Stimulated activated CD4-positive, alpha-beta T cell treated with anti-CD3 and anti-CD28 coated beads, Interleukin-2, amount 100 ng/mL, for 24 hours (primary cell): ENCODE measurements around the gene FARS2.

Experiments
- DNase-seq, 2 donors: peaks; one replicate each; pipeline ENCODE4 v3.0.0-alpha.2; 2020

The FARS2 gene

DNA sequence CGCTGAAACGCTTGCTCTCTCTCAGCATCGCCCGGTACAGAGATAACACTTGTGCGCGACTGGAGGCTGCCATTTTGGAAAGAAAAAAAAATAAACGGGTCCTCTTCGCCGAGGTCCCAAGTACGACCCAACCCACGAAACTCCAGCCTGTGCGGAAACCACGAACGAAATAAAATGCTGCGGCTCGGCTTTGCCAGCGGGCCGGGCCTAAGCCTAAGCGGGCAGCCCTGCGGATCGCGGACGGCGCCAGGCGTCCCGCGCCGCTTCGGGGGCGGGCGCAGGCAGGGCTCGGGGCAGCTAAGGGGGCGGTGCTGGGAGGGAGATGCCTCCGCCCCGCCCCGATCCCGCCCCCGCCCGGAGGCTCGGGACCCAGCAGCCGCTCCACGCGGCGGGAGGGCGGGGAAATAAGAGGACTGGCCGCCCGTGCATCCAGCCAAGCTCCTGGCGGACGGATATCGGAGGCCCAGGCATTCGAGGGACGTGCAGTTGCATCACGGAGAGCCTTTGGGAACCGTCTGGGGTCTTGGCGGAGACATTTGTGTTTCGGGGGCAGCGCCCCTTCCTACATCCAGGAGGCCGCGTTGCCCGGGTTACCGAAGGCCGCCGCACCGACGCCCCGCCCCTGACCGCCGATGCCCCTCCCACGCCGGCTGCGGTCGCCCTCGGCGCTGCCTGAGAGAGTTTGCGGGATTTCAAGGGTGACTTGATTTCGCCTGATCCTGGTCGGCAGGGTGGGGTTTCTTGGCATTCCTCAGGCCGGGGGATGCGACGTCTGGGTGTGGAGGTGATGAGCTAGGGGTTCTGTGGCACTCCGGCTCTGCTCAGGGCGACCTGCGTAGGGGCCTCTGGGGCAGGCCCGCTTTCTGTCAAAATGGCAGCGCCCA lies at the start of gene FARS2, which contains the start of gene LYRM4:
Gene FARS2, plus strand, starts transcription at position 853 of the 884 bp plus-strand sequence.
Gene LYRM4, minus strand, starts transcription at position 290 of the 884 bp plus-strand sequence. Its CDS starts 217 bp downstream, at position 73.
- peak; percentile 89 to 92 for DNase-seq

- no peak for DNase-seq
Measured at GRCh38 chr6:5213836-5214235, 47.5 kb upstream of the FARS2 start.

DNA sequence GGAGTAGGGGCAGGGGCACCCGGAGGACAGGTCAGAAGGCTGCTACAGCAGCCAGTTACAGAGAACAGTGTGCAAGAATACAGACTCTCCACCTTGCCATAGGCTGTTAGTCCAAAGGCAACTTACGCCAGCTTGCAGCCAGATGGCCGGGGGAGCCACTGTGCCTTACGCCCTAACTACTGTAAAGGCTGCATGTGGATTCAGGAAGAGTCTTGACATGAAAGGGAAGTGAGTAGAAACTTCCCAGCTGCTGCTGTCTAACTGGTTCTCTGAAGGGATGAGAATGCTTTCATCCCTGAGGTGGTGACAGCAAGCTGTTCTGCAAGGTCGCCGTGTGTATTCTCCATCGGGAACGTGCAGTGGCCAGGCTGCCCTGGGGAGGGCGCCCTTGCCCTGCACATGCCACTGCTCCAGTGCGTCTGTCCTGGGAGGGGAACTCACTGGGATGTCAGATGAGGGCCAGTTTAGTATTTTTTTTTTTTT lies 46.7 kb upstream of the FARS2 start:
- peak; percentile 26 to 42 for DNase-seq

DNA sequence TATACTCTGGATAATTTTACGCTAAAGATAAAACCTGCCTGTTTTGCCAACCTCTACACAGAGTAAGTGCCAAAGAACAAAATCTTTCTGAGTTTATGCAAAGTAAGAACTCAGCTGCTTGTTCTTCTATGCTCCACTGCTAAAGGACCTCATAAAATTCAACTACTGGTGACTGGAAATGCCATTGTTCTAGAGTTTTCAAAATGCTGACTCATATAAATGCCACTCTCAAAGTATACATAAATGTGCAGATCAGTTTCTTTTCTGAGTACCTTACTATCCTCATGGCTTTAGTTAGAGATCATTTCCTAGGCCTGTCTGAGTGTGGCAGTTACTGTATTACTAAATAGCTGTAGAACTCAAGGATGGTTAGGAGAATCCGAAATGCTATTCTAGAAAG lies 46.2 kb upstream of the FARS2 start:
- no peak for DNase-seq

DNA sequence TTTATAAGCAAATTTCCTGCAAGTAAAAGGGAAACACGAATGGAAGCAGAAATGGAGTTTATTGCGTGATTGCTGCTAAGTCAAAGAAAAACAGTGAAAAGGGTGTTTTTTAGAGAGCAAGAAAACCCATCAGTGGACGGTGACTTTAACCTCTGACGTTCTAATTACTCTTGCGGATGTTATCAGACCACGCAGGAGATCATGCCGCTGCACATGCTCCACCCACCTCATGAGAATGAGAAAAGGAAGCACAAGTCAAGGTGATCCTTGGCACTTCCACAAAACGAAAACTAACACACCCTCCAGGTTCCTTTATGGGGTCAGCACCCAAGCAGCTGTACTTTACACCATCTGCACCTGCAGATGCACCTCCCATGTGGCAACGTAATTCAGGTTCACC lies 45.5 kb upstream of the FARS2 start:
- DNase-seq = no peak

DNA sequence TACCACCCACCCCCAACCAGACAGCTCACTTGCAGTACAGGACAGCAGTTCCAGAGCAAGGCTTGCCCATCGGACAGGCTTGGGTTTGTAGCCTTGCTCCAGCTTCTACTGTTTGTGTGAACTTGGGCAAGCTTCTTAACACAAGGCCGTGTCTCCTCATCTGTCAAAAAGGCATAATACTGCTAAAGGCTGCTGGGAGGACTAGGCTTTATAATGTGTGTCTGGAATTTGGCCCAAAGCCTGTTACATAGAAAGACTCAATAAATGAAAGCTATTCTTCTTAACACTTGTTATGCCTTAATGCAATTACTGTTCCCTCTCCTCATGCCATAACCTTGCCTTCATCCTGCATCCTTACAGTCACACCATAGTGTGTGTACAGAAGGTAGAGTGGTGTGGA lies 44.0 kb upstream of the FARS2 start:
- DNase-seq = no peak

DNA sequence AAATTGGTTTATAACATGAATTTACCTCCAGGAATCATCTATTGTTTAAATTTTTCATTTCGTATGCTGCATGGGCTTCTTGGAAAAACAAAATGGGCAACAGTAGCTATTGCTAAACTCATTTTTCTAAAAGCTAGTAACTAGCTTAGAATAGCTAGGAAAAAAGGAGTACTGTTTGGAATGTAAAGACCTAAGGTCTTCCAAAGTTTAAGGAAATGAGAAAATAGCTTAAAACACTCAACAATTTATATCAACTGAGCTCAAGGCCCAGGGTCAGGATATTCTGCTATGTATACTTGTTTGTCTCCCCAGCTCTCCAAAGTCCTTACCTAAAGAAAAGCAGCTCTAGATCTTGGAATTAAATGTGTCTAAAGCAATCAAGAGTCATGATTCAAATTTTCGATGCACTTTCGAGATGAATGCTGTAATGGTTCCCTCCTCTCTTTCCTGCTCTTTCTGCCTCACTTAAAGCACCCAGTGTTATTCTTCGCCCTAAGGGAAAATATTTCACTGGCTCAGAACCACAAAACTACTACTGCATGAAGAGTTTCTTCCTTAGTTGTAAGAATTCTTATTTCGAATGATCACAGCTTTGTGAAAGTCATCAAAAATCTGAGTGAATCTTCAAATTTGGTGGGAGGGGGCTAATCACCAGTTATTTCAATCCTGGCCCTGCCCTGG lies 42.2 kb upstream of the FARS2 start:
- DNase-seq = no peak

DNA sequence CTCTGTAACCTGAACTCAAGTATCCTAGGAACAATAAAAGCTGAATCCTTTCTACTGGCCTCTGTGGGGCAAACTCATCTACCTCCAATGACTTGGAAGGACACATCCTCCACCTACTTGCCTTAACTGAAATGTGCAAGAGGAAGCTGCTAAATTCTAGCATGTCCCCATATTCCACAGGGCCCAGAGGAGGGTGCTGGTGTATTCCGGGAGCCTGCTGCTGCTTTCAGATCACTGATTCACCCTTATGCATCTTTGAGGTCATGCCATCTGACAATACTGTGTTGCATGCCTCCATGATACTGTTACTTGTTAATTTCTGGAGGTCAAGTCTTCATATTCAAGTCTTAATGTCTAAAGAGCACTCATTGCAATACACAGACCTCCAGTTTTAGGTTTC lies 40.9 kb upstream of the FARS2 start:
- DNase-seq = no peak

GRCh38 chr6:5223309-5223708 lies 38.0 kb upstream of the FARS2 start:
- DNase-seq = no peak

GRCh38 chr6:5229356-5229755 lies 32.0 kb upstream of the FARS2 start:
- DNase-seq = no peak

DNA sequence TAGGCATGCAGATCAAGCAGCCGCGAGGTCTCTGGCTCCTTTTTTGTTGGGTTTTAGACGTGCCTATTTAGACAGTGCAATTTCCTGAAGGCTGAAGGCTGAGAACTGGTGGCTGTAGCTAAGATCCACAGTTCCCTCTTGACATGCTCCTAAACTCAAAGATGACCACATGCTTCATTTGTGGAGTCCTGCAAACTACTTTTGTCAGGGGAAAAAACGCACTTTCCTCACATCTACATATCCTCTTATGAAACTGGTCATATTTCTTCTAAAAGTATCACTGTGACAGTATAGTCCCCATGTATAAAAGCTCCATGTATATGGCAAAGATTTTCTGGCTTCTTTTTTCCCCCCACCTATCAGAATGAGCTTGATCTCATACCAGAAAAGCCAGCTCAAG lies 31.2 kb upstream of the FARS2 start:
- DNase-seq = no peak

DNA sequence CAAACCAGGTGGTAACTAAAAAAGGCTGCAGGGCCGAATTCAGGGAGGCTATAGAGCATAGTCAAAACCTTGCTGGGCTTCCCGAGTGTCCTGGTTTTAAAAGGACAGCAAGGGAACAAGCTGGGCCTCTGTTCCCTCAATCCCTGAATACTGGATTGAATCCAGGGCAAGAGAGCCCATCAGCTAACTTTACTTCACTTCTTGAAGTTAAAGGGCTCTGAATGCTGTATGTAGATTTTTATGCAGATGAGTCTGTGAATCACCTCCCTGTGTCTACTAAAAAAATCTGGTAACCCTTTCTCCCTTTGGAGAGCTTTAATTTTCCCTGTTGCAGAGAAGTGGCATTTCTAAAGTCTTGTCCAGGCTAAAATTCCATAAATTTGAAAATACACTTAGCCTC lies 30.0 kb upstream of the FARS2 start:
- no peak for DNase-seq

DNA sequence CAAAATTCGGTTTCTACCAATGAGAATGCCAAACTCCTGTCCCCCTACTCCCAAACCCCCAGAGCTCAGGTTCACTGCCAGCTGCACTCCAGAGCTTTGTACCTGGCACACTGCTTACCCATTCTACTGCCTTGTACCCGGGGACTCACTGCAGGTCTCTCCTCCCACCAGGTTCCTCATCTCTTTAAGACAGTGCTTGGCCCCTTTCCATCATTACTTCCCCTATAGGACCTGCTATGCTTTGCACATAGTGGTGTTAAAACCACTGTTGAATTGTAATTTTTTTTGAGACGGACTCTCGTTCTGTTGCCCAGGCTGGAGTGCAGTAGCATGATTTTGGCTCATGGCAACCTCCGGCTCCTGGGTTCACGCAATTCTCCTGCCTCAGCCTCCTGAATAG lies 26.4 kb upstream of the FARS2 start:
- DNase-seq = no peak

- DNase-seq = no peak
Measured at GRCh38 chr6:5235830-5236229, 25.5 kb upstream of the FARS2 start.

- DNase-seq = no peak
Measured at GRCh38 chr6:5237805-5238204, 23.5 kb upstream of the FARS2 start.

DNA sequence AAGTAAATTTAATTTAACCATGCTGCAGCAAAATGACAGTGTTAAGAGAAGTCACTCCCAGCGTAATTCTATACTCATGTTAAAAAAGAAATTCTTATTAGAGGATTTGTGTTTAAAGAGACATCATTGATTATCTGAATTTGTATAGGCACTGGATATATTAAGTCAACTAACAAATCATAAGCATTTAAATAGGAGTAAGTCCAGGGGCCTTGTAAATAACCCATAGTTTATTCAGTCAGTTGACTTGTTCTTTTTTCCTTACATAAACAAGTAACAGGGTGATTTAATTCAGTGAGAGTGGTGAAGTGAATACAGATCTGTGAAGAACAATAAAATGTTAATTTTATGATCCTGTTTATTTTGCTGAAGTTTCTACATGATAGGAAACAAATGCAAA lies 23.0 kb upstream of the FARS2 start:
- DNase-seq = no peak

DNA sequence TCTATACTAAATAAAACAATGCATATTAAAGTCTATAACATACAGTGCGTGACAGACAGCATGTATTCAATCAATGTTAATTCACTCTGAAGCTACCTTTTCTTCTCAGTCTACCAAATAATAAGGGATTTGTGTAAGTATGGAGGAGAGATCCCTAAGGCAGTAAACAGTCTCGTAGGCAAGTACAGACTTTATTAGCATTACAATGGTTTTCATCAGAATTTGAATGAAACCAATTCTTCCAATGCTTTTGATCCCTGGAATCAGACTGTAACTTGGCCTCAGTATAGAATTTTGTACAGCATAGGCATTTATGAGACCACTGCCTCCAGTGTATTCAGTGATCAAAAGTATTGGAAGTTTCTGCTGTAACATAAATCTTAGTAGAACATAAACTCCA lies 20.1 kb upstream of the FARS2 start:
- no peak for DNase-seq

DNA sequence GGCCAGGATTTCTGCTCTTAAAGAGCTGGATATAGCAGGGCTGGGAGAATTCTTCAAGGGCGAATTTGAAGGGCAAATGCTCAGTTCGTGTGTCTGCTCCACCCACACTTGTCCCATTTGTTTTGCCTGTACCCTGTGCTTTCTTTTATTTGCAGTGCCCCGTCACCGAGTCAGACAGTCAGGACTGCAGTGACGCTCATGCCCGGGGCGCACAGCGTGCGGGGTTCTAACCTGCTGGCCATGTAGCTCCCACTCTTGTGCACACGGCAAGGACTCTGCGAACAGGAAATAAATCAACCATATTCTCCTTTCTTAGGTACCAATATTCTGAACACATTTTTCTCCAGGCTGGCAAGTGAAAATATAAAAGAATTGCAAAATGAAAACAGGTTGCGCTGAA lies 18.2 kb upstream of the FARS2 start:
- DNase-seq = no peak

GRCh38 chr6:5246141-5247097 lies 14.9 kb upstream of the FARS2 start:
- no peak for DNase-seq

GRCh38 chr6:5247201-5247600 lies 14.1 kb upstream of the FARS2 start:
- no peak for DNase-seq

DNA sequence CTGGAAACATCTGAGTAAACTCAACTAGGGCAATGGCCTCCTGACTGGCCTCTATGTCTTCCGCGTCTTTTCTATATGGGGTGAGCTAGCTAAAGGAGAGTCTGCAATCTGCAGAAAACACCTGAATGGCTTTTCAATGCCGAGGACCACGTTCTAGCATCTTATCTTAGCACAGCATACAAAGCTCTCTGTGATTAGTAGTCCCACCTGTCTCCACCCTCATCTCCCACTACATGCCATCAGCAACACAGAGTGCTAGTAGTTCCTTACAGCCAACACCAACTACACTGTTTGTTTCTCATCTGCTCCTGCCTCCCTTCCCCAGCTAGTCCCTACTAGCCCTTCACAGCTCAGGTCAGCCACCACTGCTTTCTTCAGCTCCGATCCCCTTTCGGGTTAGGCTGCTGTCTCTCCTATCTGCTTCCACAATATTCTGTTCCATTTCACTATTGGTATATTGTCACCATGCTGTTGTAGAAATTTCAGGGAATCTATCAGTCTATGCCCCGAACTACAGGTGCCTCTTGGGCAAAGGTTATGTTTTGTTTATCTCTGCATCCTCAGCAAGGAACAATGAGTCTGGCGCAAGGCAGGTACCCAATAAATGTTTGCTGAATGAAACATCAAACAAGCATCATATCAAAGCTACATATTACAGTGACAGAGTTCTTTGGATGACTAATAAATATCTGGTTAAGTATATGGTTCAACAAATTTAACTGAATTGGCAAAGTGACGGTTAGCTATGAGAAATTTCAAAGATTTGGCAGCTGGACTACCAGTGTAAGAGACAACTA lies 12.8 kb upstream of the FARS2 start:
- no peak for DNase-seq
